Cardiac muscle cell (in vitro differentiated cells and primary cell): ENCODE measurements around the gene DGKB. TPM values are rescaled to one million over a fixed set of nuclear protein-coding genes. Genes with fewer than 3 reads are reported as not detected.

Experiments used
- DNase-seq, 2 donors: peaks; one replicate each; pipeline versions ENCODE4 v3.0.0 to v3.0.0-alpha.2; 2010 to 2017; ENCODE audit warnings: low read depth in 1 of 2, low spot score in 1 of 2
- H3K27ac ChIP-seq: fragments of 200-600 bp; sonication (generic); 2 replicates; pipeline ENCODE4 v1.5.1; 2016
- H3K27me3 ChIP-seq: fragments of 200-600 bp; sonication (generic); 2 replicates; pipeline ENCODE4 v1.6.0; 2016; ENCODE audit warnings: control low read depth
- H3K36me3 ChIP-seq: fragments of 200-600 bp; sonication (generic); 2 replicates; pipeline ENCODE4 v1.5.1; 2016; ENCODE audit warnings: control low read depth
- H3K4me1 ChIP-seq: fragments of 200-600 bp; sonication (generic); 2 replicates; pipeline ENCODE4 v1.8.1; 2017; ENCODE audit warnings: low read depth, mild to moderate bottlenecking, mixed run types
- H3K4me3 ChIP-seq: fragments of 200-600 bp; sonication (generic); 2 replicates; pipeline ENCODE4 v1.5.1; 2016; ENCODE audit warnings: mild to moderate bottlenecking
- H3K9me3 ChIP-seq: fragments of 200-600 bp; sonication (generic); 2 replicates; pipeline ENCODE4 v1.5.1; 2017; ENCODE audit warnings: low read depth, mild to moderate bottlenecking, control low read depth
- polyA plus RNA-seq: library from polyadenylated mRNA; unstranded; fragments of >200 nt; fragmentation: Nextera tagmentation; extraction: Ambion mirVana; gene quantifications from 2 replicates; pipeline ENCODE4 v1.2.1, GENCODE V29; 2016
- total RNA-seq: library from RNA; depleted of rRNA; stranded (reverse); fragments of >200 nt; gene quantifications from 2 replicates; pipeline ENCODE4 v1.2.3, GENCODE V29; 2016
- TF ChIP-seq, protein P1 (sequence below): IDR thresholded peaks from 2 replicates; pipeline ENCODE4 v1.5.1; 2012; ENCODE audit warnings: low read depth, mild to moderate bottlenecking, low read length

Gene DGKB
- total and polyA plus RNA-seq, 2 experiments from 2014 or later: 0.07 to 0.86 TPM

GRCh38 chr7:14868937-14869336 lies 33.6 kb downstream of the DGKB start:
- TF ChIP-seq, protein P1, sequence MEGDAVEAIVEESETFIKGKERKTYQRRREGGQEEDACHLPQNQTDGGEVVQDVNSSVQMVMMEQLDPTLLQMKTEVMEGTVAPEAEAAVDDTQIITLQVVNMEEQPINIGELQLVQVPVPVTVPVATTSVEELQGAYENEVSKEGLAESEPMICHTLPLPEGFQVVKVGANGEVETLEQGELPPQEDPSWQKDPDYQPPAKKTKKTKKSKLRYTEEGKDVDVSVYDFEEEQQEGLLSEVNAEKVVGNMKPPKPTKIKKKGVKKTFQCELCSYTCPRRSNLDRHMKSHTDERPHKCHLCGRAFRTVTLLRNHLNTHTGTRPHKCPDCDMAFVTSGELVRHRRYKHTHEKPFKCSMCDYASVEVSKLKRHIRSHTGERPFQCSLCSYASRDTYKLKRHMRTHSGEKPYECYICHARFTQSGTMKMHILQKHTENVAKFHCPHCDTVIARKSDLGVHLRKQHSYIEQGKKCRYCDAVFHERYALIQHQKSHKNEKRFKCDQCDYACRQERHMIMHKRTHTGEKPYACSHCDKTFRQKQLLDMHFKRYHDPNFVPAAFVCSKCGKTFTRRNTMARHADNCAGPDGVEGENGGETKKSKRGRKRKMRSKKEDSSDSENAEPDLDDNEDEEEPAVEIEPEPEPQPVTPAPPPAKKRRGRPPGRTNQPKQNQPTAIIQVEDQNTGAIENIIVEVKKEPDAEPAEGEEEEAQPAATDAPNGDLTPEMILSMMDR: no peak
- no peaks in the 10 kb centered on the region for H3K27me3 ChIP-seq
- H3K9me3 ChIP-seq: no peaks in the 10 kb centered on the region
- no peak overlapping the region for H3K27ac ChIP-seq
- peaks cover 6% of the 10 kb centered on the region for H3K4me1 ChIP-seq
- no peaks in the 10 kb centered on the region for H3K36me3 ChIP-seq
- DNase-seq: no peak
- H3K4me3 ChIP-seq: no peak overlapping the region

DNA sequence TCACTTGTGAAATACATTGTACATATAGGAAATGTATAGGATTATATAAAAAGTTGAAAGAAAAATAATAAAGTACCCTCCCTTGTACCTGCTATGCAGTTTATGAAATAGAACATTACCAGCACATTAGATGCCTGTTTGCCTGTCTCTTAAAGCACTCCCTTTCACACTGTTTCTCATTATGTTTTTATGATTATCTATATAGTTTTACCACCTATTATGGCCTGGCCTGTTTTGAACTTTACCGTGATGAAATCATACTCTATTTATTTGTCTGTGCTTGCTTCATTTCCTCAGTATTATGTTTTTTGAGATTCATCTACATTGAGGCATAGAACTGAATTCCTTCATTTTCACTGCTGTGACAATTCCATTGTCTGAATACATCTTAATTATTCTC lies 41.1 kb downstream of the DGKB start:
- no peaks in the 10 kb centered on the region for H3K27me3 ChIP-seq
- peaks cover 8% of the 10 kb centered on the region for H3K4me1 ChIP-seq
- H3K36me3 ChIP-seq: no peaks in the 10 kb centered on the region
- no peaks in the 10 kb centered on the region for H3K9me3 ChIP-seq
- no peak overlapping the region for H3K4me3 ChIP-seq
- DNase-seq: no peak
- no peak overlapping the region for H3K27ac ChIP-seq
- TF ChIP-seq, protein P1: no peak

DNA sequence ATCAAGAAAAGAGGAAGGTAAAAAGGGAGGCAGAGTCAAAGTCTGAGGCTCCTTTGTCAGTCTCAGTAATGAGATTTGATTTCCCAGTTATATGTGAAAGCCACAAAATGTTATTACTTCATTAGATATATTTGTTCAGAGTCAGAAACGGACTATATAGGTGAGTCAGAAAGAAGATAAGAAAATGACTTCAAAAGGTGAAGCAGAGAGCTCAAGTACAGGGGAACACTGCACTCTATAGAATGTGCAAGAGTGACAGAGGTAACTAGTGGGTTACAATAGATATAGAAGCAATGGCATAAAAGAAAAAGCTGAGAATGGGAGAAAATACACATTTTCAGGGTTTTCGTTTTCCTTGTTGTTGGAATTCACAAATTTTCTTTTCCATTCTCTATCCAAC lies 43.3 kb downstream of the DGKB start:
- peaks cover 22% of the 10 kb centered on the region for H3K4me1 ChIP-seq
- H3K36me3 ChIP-seq: no peaks in the 10 kb centered on the region
- no peak overlapping the region for H3K4me3 ChIP-seq
- no peak overlapping the region for H3K27ac ChIP-seq
- TF ChIP-seq, protein P1: no peak
- H3K27me3 ChIP-seq: no peaks in the 10 kb centered on the region
- no peaks in the 10 kb centered on the region for H3K9me3 ChIP-seq
- no peak for DNase-seq

GRCh38 chr7:14858866-14859265 lies 43.7 kb downstream of the DGKB start:
- Histone ChIP-seq H3K4me1 (peaks cover 22% of the 10 kb centered on the region), H3K27ac (no peak overlapping the region), H3K27me3 (no peaks in the 10 kb centered on the region), H3K36me3 (no peaks in the 10 kb centered on the region), H3K9me3 (no peaks in the 10 kb centered on the region), H3K4me3 (no peak overlapping the region)
- TF ChIP-seq, protein P1: no peak
- no peak for DNase-seq

GRCh38 chr7:14858410-14858809 lies 44.1 kb downstream of the DGKB start:
- Histone ChIP-seq H3K36me3 (no peaks in the 10 kb centered on the region), H3K4me3 (no peak overlapping the region), H3K4me1 (peaks cover 22% of the 10 kb centered on the region), H3K9me3 (no peaks in the 10 kb centered on the region), H3K27me3 (no peaks in the 10 kb centered on the region), H3K27ac (no peak overlapping the region)
- no peak for DNase-seq
- TF ChIP-seq, protein P1: no peak
